Activated CD4-positive, alpha-beta T cell treated with anti-CD3 and anti-CD28 coated beads, Interleukin-2, amount 50 U/mL, for 4 hours (primary cell): ENCODE data around the gene KCNMA1.
"Not testable (repeated sequence)": the region's sequence is repeated elsewhere in the genome, so short reads cannot be mapped to it uniquely, and the experiment has no call there.

Experiments used
- DNase-seq, 2 experiments: peaks; one replicate each; pipeline ENCODE4 v3.0.0-alpha.2; 2020

The KCNMA1 gene

DNA sequence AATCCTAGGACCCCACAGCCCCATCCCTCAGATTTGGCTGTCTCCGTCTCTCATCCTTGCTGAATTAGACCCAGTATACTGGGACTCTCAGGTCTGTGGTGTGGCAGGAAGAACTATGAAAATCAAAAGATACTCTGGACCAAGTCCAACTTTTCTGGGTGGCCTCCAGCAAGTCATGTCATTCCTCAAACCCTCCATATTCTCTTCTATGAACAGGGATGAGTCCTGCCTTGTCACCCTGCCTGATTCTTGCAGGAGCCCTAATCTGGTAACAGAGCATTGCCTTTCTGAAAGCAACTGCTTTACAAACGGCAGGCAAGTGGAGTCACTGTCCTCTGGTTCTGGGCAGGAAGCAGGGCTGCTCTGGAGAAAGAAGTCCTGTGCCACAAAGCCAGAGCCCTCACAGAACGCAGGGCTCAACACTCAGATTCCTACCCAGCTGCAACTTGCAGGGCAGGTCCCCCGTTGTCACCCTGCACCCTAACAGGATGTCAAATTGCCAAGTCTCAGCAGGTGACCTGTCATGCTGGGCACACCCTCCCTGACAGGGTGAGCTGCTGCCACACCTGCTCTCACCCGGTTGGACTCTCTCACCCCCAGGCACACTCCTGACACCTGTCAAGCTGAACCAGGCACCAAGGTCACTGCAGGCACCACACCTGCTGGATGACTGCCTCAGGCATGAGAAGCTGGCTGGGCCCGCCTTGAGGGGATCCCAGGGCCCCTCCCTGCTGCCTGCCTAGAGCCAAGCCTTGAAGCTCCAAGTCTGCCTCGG lies 227.7 kb downstream of the KCNMA1 start:
- no peak for DNase-seq

DNA sequence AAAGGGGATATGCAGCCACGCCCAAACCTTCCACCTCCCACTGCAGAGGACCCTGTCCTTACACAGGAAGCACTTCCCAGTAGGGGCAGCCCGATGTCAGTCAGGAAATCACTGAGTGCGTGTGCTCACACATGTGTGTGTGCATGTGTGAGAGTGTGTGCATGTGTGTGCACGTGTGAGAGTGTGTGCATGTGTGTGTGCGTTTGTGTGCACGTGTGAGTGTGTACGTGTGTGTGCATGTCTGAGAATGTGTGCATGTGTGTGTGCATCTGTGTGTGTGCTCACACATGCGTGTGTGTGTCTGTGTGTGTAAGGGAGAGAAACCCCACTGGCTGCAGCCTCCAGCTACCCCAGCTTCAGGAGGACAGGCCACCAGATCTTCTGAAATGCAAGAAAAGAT lies 229.3 kb downstream of the KCNMA1 start:
- no peak for DNase-seq

DNA sequence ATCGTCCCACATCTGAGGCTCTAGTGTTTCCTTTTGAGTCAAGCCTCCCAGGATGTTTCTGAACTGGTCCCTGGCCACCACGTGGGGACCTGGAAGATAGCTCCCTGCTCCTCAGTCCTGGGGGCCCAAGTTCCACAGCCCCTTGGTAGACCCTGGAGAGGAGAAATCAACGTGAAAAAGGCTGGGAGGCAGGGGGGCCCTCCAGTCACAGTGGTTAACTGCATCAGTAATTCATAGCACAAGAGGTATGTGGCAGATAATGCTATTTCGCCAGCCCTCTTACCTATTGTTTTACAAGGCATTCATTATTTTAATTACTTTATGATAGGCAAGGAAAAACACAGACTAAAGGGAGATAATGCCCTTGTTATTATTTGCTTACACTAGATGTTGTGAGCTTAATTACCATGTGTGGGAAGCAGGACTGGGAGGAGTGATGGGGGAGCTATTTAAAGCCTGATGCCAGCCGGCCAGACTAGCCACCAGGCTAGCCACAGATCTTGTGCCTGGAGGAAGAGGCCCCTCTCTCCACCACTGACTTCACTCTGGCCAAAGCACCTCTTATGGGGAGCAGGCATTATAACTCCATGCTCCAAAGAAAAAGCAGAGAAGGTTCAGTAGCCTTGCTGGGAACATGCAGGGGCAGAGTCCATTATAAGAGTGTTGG lies 230.7 kb downstream of the KCNMA1 start:
- DNase-seq = no peak

DNA sequence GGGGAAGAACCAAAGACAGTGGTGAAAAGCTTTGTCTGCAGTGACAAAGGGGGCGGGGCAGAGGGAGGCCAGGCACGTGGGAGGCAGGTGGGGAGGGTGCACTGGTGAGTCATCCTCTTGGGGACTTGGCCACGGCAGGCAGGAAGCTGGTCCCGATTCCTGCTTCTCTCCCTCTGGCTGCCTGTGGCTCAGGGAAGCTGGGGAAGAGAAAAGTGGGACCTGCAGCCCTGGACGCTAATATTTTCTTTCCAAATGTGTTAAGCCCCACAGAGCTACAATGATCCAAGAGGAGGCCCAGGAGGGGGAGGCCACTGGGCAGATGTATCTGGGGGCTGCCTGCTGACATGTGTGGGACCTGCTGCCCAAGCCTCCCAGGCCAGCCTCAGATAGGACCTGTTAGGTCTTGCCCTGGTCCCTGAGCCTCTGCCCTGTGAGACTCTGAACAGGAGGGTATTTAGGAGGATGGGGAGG lies 231.8 kb downstream of the KCNMA1 start:
- no peak for DNase-seq

DNA sequence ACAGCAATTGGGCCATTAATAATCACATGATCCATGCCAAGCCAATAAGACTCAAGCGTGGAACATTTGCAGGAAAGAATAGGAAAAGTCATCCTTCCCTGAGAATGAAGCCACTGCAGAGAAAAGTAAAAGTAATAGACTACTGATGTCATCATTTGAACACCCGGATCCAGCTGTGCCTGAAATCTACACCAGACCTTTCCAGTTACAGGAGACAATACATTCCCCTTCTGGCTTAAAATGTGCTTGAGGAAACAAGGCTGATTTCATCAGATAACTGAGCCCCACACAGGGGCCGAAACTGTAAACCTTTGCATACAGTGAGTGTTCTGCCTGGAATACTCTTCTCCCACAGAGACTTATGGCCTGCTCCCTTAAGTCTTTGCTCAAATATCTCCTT lies 232.8 kb downstream of the KCNMA1 start:
- no peak for DNase-seq

DNA sequence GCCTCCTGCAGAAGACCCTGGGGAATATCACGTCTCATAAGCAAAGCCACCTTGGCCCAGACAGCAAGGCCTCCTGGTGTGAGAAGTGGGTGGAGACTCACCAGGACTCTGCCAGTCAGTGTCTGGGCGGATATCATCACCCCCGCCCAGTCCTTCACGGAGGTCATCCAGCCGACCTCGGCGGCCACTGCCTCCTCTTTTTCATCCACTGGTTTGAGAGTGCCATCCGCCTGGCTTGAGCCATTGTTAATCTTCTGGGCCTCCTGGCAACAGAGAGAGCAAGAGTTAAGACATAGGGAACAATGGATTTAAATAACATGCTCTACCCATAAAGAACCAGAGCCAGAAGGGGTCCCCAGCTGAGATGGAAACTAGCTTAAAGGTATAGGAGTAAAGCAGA lies 233.8 kb downstream of the KCNMA1 start:
- DNase-seq = no peak

DNA sequence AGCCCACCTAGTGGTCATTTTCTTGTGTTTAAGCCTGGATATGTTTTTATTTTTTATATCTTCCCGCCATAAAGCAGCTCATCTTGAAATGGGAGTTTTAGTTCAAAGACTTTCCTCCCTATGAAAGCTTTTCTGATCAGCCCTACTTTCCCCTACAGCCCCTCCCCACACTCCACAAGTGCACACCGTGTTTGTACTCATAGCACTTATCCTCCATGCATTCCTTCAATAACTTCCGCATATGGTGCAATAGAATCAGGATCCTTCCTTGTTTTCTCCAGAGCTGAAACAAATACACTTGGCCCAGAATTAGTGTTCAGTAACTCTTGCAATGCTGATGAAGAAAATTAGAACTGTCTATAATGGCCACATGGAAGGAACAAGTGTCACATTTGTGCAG lies 235.9 kb downstream of the KCNMA1 start:
- no peak for DNase-seq

DNA sequence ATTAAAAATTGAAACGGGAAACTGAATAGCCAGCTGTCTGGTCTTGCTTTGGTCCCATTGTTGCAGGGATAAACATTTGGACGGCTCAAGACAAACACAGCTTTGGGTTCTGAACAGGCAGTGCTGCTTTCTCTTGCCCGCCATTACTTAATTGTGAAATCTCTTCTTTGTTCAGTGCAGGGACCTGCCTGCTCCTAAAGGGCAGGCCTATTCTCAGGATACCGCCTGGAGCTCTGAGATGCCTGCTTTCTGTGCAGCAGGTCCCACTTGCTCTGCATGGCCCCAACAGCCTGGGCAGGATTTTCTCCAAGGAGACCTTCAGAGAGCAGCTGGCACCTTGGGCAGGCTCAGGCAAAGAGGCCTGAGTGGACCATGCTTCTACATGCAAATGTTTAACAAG lies 237.6 kb downstream of the KCNMA1 start:
- no peak for DNase-seq

DNA sequence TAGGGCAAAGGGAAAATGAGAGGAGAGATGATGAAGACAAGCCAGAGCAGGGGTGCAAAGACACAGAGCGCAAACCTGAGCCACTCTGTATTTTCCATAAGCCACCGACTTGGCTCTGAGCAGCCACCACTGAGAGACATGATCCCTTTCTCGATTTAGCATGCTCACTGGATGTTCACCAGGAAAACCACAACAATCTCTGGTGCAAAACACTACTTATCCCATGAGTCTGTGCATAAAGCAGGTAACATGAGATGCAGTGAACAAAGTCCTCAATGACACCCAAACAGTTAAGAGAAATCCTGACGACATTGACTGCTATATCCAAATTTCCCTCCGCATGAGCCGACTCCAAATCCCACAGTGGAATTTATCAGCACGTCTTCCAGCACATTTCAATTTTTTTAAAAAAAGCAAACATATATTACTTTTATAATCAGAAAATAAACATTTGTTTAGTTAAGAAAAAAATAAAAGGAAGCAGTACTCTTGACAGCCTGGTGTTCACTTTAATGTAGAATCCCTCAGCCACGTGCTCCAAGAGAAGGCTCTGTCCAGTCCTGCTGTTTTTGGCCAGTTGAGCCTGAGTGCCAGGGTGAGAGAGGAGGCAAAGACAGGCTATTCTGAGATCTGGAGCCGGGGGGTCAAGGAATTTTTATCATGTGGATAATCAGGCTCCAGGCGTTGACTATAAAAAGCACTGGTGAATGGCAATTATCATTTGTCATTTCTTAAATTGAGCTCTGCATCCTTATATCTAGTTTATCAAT lies 238.4 kb downstream of the KCNMA1 start:
- no peak for DNase-seq

DNA sequence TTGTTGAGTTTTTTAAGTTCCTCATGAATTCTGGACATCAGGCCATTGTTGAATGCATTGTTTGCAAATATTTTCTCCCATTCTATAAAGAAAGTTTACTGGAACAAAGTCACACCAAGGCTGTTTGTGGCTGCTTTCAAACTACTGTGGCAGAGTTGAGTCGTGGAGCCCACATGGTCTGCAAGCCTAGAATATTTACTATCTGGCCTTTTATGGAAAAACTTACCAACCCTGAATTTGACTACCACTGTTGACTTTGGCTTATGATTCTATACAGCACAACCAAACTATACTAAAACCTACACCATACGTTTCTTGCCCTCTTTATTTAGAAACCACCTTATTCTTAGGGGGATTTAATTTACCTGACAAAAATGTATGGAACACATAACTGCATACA lies 239.1 kb downstream of the KCNMA1 start:
- DNase-seq = no peak

DNA sequence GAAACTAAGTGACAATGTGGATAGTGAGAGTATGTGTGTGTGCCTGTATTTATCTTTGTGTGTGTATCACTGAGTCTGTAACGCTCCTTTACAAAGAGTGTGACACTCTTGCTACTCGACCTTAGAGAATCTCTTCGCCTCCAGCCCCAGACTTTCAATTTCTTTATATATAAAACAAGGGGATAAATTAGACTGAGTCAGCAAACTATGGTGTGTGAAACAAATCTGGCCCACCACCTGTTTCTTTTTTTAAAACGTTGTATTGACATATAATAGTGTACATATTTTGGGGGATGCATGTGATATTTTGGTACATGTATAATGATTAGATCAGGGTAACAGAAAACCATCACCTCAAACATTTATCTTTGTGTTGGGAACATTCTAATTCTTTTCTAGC lies 240.5 kb downstream of the KCNMA1 start:
- DNase-seq = no peak

DNA sequence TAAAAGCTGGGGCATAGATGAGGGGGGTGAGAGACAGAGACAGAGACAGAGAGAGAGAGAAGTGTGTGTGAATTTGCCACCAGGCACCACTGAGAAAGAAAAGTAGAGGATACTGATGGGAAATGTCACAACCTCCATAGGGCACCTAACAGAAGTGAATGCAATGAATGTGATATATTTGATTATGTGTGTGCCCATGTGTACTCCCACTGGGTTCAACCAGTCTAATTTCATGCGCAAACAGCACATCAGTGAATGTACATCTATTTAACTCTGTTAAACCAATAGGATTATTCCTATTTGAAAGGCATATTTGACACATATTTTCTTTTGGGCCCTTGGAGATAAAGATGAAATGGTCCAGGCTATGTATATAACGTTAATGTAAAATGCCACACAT lies 241.3 kb downstream of the KCNMA1 start:
- no peak for DNase-seq

DNA sequence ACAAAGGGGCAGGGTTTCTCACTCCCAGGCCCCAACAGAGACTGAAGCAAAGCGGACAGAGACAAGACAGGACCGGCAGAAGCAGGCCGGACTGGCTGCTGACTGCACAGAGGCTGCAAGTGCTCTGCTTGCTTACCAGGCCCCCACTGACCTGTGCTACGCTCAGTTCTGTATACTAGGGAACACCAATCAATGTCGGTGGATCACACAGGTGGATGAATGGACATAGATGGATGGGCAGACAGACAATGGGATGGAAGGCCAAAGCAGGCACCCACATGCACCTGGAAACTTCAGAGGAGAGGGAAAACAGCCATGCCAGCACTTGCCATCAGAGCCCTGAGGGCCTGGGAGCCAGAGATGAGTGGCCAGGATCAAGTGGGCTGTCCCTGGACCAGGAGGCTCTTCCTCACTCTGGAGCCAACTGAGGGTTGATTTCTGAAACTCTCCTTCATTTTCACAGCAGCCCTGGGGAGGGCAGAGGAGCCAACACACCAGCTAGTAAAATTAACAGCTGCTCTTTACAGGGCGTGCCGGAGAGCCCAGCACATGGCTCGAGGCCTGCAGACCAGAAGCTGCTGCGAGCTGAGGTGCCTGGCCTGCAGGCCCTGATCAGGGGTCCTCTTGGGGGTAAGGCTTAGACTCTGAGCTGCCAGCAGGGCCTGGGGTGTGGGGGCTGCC lies 243.6 kb downstream of the KCNMA1 start:
- no peak for DNase-seq

DNA sequence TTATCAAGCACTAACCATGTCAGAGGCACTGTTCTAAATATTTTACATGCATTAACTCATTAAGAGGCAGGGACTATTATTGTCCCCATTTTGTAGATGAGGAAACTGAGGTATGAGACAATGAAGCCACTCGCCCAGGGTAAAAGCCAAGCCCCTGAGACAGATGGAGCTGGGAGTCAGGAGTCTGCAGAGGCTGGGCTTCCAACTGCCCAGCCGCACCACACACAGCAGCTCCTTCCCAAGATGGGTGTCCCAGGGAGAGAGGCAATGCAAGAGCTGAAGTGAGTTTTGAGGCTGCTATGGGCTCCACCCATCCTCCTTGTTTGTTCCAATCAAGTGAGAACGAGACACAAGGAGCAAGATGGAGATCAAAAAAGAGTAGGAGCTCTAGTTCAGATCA lies 244.2 kb downstream of the KCNMA1 start:
- no peak for DNase-seq

DNA sequence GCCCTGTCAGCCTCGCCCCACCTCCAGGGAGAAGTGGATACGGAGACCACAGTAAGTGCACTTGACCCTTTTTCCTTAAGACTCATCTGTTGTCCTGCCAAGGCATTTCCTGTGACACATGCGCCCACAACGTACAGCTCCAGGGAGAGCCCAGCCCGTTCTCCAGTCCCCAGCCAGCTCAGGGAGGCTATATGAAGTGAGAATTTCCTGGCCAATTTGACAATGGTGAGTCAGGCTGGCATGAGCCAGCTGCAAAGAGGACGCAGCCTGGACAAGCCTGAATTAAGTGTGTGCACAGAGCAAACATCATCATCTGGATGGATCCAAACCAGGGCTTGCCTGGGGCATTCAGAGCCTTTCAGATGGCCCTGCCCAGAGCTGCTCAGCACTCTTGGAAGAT lies 244.8 kb downstream of the KCNMA1 start:
- no peak for DNase-seq

DNA sequence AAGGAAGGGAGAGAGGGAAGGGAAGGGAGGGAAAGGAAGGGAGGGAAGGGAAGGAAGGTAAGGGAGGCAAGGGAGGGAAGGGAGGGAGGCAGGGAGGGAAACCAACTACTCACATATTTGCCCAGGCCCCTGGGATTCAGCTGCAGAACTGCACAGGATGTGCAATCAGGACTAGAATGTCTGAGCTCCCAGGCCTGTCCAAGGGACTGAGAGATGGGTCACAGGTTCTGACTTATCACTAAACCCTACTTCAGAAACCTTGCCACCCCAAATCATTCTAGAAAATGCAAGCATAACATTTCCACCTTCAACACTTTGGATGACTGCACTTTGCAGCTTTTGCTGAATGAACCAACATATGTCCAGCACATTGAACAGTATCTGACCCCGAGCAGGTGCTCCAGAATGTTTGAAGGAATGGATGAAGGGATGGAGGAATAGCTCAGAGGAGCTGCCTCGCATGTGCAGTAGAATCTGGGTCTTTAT lies 245.3 kb downstream of the KCNMA1 start:
- no peak for DNase-seq

DNA sequence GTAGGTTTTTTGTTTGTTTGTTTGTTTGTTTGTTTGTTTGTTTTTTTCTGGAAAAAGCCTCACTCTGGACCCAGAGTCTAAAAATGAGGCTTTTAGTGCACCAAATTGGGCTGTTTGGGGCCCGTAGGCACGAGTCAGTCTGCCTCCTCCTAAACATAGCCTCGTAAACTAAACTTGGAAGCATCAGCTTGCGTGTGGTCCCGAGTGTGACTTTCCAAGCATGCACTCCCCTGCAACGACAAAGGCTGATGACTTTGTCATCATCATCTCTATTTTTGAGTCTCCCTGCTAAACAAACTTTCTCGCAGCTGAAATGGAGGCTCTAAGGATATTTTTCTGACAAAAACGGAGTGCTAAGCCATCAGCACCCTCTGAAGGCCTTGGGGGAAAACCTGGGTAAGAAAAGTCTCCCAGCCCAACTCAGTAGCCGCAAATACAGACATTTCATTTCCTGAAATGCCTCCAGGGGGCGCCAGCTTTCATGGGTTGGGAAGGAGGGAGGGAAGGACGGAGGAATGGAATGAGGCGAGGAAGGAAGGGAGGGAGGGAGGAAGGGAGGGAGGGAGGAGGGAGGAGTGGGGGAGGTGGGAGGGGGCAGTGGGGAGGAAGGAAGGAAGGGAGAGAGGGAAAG lies 245.9 kb downstream of the KCNMA1 start:
- no peak for DNase-seq

DNA sequence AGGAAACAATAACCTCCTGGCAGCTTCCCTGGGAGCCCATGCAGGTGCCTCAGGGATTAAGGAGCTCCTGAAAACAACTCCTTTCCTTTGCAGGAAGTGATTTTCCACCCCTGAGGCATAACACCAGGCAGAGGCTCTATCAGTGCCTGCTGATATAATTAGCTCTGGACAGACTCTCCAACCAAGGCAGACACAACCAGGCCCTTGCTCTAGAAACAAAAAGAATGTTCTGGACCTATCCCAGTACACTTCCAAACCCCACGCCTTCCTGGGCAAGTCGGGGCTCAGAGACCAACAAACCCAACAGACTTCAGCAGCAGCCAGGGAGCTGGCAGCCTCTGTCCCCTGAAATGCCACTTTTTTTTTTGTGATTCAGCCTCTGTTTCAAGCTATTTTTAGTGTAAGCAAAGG lies 247.1 kb downstream of the KCNMA1 start:
- no peak for DNase-seq

DNA sequence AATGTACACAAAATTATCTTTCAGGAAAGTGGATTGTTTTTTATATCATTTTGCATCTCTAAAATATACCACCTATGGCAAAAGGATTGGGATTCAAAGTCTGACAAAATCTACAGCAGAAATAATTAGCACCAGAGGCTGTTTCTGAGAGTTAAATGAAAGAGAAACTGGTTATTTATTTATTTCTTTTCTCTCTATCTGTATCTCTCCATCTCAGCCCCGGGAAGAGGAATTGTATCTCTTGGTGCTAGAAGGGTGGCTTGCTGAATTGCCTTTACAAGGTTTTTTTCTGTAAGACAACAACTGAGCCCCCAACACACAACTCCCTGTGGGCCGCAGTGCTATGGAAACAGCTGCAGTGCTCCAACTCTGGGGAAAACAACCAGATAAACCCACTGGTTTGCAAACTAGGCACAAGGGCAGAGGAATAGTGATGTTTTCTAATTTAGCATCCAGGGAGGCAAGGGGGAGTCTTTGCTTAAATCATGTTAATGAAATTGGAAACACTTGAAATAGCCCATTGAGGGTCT lies 249.0 kb downstream of the KCNMA1 start:
- DNase-seq = no peak

DNA sequence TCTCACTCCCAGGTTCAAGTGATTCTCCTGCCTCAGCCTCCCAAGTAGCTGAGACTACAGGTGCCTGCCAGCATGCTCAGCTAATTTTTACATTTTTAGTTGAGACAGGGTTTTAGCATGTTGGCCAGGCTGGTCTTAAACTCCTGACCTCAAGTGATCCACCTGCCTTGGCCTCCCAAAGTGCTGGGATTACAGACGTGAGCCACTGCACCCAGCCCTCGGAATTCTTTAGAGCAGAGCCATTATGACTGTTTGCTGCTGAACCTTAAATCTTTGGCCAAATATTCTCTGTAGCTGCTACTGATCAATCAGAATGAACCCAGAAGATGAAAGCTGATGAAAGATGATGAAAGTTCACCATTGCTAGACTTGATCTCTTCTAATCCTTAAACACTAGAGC lies 249.9 kb downstream of the KCNMA1 start:
- not testable (repeated sequence) for DNase-seq

DNA sequence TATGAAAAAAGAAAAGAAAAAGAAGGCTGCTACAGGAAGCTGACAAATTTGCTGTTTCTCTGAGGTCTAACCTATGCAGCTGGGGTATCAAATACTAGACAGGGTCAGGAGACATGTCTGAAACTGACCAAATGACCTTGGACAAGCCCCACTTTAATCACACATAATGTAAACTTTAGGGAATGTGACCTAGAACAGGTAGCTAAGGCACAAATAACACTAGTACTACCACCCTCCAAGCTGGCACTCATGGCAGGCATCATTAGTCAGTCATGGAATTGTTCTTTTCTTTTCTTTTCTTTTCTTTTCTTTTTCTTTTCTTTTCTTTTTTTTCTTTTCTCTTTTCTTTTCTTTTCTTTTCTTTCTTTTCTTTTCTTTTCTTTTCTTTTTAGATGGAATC lies 250.4 kb downstream of the KCNMA1 start:
- DNase-seq = no peak

DNA sequence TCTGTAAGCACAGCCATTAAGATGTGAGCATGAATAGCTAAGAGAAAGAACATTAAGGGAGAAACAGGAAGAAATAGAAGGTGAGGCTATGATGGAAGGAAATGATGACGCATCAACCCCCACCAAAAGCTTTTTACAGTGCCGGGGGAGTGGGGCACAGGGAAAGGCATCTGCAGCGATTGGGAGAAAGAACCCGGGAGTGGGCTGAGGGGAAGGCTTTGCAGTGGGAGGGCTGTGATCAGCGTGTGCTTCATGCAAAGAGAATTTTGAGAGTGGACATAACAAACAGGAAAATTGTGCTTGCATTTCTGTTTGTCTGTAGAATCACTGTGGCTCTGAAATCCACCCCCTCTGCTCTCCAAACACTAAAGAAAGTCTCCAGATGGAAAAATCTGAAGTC lies 250.8 kb downstream of the KCNMA1 start:
- DNase-seq = no peak
